Measurements from ENCODE around the gene HMGA1.

HMGA1 gene

DNA sequence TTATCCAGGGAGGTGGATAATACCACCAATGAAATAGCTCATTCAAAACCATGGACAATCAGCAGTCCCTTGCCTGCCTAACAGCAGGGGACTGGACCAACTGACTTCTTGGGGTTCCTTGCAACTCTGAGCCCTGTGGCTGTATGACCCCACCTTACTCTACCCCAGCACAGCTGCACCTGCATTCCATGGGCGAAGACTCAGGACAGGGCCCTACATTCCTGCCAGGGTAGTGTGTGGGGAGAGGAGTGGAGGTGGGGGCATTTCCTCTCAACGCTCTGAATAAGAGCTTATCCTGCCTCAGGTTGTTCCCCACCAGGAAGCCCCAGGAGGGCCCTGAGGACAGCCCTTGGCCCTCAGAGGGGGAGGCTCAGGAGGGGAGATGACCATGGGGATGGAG, 30.8 kb upstream of the HMGA1 start:
- no peak overlapping the region for H3K9ac ChIP-seq (ENCODE audit: low read depth, low read length)
- H3K4me1 ChIP-seq (ENCODE audit: insufficient read depth, low read length), result peaks cover 21% of the 10 kb centered on the region
- no peaks in the 10 kb centered on the region for H3K36me3 ChIP-seq (ENCODE audit: insufficient read depth, low read length)
- H3K9me3 ChIP-seq (ENCODE audit: control insufficient read depth, insufficient read depth, low read length), result no peaks in the 10 kb centered on the region

GRCh38 chr6:34206726-34207125, 29.9 kb upstream of the HMGA1 start:
- H3K36me3 ChIP-seq (ENCODE audit: insufficient read depth, low read length), result no peaks in the 10 kb centered on the region
- no peak overlapping the region for H3K9ac ChIP-seq (ENCODE audit: low read depth, low read length)
- H3K4me1 ChIP-seq (ENCODE audit: insufficient read depth, low read length), result peaks cover 21% of the 10 kb centered on the region
- H3K9me3 ChIP-seq (ENCODE audit: control insufficient read depth, insufficient read depth, low read length), result no peaks in the 10 kb centered on the region

GRCh38 chr6:34207695-34208443, 28.8 kb upstream of the HMGA1 start:
- Histone ChIP-seq H3K9ac (ENCODE audit: low read depth, low read length) (no peak overlapping the region), H3K9me3 (ENCODE audit: control insufficient read depth, insufficient read depth, low read length) (no peaks in the 10 kb centered on the region), H3K4me1 (ENCODE audit: insufficient read depth, low read length) (peaks cover 21% of the 10 kb centered on the region), H3K36me3 (ENCODE audit: insufficient read depth, low read length) (no peaks in the 10 kb centered on the region)

GRCh38 chr6:34213772-34214171, 22.9 kb upstream of the HMGA1 start:
- Histone ChIP-seq H3K9ac (ENCODE audit: low read depth, low read length) (no peak overlapping the region), H3K36me3 (ENCODE audit: insufficient read depth, low read length) (no peaks in the 10 kb centered on the region), H3K9me3 (ENCODE audit: control insufficient read depth, insufficient read depth, low read length) (no peaks in the 10 kb centered on the region), H3K4me1 (ENCODE audit: insufficient read depth, low read length) (no peaks in the 10 kb centered on the region)

- peaks cover 6% of the 10 kb centered on the region for H3K4me1 ChIP-seq (ENCODE audit: insufficient read depth, low read length)
- H3K9ac ChIP-seq (ENCODE audit: low read depth, low read length), result no peak overlapping the region
- no peaks in the 10 kb centered on the region for H3K9me3 ChIP-seq (ENCODE audit: control insufficient read depth, insufficient read depth, low read length)
- H3K36me3 ChIP-seq (ENCODE audit: insufficient read depth, low read length), result no peaks in the 10 kb centered on the region
Measured at GRCh38 chr6:34218691-34219090, 18.0 kb upstream of the HMGA1 start.

- H3K36me3 ChIP-seq (ENCODE audit: insufficient read depth, low read length), result no peaks in the 10 kb centered on the region
- peak overlapping the region; percentile 46 for H3K9ac ChIP-seq (ENCODE audit: low read depth, low read length)
- H3K9me3 ChIP-seq (ENCODE audit: control insufficient read depth, insufficient read depth, low read length), result no peaks in the 10 kb centered on the region
- peaks cover 30% of the 10 kb centered on the region for H3K4me1 ChIP-seq (ENCODE audit: insufficient read depth, low read length)
Measured at GRCh38 chr6:34223381-34223955, 13.2 kb upstream of the HMGA1 start.

GRCh38 chr6:34223956-34224940, 12.4 kb upstream of the HMGA1 start:
- Histone ChIP-seq H3K36me3 (ENCODE audit: insufficient read depth, low read length) (no peaks in the 10 kb centered on the region), H3K9ac (ENCODE audit: low read depth, low read length) (peak overlapping the region; percentile 62), H3K4me1 (ENCODE audit: insufficient read depth, low read length) (peaks cover 34% of the 10 kb centered on the region), H3K9me3 (ENCODE audit: control insufficient read depth, insufficient read depth, low read length) (no peaks in the 10 kb centered on the region)

DNA sequence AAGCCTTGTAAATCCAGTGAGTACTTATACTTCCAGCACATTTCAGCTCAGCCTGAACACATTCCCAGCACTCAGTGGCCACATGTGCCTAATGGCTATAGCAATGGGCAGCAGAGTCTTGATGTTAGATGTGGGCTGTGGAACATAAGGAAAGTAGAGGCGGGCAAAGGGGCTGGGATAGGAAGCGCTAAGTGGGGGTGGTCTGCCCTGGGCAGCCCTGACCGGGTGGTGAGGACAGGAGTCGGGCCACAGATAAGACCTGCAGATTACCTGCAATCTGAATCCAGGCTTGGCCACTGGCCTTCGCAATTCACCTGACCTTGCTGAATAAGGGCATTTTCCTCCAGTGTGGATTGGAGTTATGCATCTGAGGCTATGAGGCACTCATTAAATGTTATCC, 11.1 kb upstream of the HMGA1 start:
- H3K9ac ChIP-seq (ENCODE audit: low read depth, low read length), result no peak overlapping the region
- no peaks in the 10 kb centered on the region for H3K36me3 ChIP-seq (ENCODE audit: insufficient read depth, low read length)
- H3K9me3 ChIP-seq (ENCODE audit: control insufficient read depth, insufficient read depth, low read length), result no peaks in the 10 kb centered on the region
- H3K4me1 ChIP-seq (ENCODE audit: insufficient read depth, low read length), result peaks cover 37% of the 10 kb centered on the region

DNA sequence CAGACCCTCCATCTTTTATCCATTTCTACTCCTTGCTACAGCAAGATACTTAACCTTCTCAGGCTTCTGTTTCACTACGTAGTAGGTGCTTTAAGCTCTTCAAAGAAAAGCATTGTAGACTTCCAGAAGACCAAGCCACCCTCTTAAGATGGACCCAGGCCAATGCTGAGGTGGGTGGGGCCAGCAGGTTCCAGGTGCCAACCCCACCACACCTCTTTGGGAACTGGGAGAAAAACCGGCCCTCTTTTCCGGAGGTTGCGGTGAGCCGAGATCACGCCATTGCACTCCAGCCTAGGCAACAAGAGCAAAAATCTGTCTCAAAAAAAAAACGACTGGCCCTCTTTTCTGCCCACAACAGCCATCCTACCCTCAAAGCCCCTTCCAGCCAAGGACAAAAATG, 10.6 kb upstream of the HMGA1 start:
- Histone ChIP-seq H3K9ac (ENCODE audit: low read depth, low read length) (no peak overlapping the region), H3K9me3 (ENCODE audit: control insufficient read depth, insufficient read depth, low read length) (no peaks in the 10 kb centered on the region), H3K36me3 (ENCODE audit: insufficient read depth, low read length) (no peaks in the 10 kb centered on the region), H3K4me1 (ENCODE audit: insufficient read depth, low read length) (peaks cover 37% of the 10 kb centered on the region)

GRCh38 chr6:34226731-34227586, 9.7 kb upstream of the HMGA1 start:
- Histone ChIP-seq H3K4me1 (ENCODE audit: insufficient read depth, low read length) (peaks cover 37% of the 10 kb centered on the region), H3K9ac (ENCODE audit: low read depth, low read length) (peak overlapping the region; percentile 35)

DNA sequence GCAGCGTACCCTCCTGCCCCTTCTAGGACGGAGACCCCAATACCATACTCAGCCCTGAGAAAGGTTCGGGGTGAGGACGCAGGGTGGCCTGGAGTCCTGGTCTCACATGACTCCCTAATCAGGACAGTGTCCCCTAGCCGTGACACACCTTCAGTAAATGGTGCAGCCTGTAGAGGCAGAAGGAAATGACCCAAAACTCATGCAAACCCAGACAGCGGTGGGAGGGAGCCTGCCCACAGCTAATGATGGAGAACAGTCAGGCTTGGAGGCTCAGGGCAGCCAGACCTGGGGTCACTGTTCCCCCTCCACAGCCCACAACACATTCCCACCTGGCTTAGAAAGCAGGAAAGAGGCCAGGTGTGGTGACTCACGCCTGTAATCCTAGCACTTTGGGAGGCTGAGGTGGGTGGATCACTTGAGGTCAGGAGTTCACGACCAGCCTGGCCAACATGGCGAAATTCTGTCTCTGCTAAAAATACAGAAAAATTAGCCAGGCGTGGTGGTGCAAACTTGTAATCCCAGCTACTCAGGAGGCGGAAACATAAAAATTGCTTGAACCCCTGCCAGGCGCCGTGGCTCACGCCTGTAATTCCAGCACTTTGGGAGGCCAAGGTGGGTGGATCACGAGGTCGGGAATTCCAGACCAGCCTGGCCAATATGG, 8.8 kb upstream of the HMGA1 start:
- no peaks in the 10 kb centered on the region for H3K9me3 ChIP-seq (ENCODE audit: control insufficient read depth, insufficient read depth, low read length)
- H3K4me1 ChIP-seq (ENCODE audit: insufficient read depth, low read length), result peaks cover 38% of the 10 kb centered on the region
- no peaks in the 10 kb centered on the region for H3K36me3 ChIP-seq (ENCODE audit: insufficient read depth, low read length)
- no peak overlapping the region for H3K9ac ChIP-seq (ENCODE audit: low read depth, low read length)

More at GRCh38 chr6:34226731-34227586, 9.7 kb upstream of the HMGA1 start:
- Histone ChIP-seq H3K9me3 (ENCODE audit: control insufficient read depth, insufficient read depth, low read length) (no peaks in the 10 kb centered on the region), H3K36me3 (ENCODE audit: insufficient read depth, low read length) (no peaks in the 10 kb centered on the region)

GRCh38 chr6:34229877-34230276, 6.8 kb upstream of the HMGA1 start:
- Histone ChIP-seq H3K9ac (ENCODE audit: low read depth, low read length) (no peak overlapping the region), H3K4me1 (ENCODE audit: insufficient read depth, low read length) (peaks cover 52% of the 10 kb centered on the region), H3K9me3 (ENCODE audit: control insufficient read depth, insufficient read depth, low read length) (no peaks in the 10 kb centered on the region), H3K36me3 (ENCODE audit: insufficient read depth, low read length) (no peaks in the 10 kb centered on the region)

DNA sequence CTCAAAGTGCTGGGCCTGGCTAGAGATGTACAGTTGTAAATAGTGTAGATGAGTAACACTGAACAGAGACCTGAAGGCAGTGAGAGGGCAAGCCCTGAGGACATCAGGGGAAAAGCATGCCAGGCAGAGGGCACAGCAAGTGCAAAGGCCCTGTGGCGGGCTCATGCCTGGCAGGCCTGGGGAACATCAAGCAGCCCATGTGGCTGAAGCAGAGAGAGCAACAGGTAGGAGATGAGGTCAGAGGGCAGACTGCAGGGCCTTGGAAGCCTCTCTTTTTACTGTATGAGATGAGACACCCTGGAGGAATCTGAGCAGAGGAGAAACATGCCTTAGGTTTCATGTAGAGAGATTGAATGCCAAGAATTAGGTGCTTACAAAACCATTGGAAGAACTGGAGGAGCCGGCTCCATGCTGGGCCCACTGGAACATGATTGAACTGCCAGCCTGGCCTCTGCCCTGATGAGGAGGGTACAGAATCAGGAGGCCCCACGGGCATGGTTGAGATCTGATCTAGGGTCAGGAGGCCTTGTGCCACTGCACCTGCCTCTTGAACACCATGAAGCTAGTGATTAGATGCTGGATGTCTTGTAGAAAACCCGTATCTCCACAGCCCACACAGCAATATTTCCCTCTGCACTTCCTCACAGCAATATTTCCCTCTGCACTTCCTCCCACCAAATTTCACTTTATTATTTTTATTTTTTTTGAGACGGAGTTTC, 5.9 kb upstream of the HMGA1 start:
- peaks cover 48% of the 10 kb centered on the region for H3K4me1 ChIP-seq (ENCODE audit: insufficient read depth, low read length)
- H3K9ac ChIP-seq (ENCODE audit: low read depth, low read length), result no peak overlapping the region
- no peaks in the 10 kb centered on the region for H3K36me3 ChIP-seq (ENCODE audit: insufficient read depth, low read length)
- H3K9me3 ChIP-seq (ENCODE audit: control insufficient read depth, insufficient read depth, low read length), result no peaks in the 10 kb centered on the region
